Measurements from ENCODE around the gene DTX4. TPM values are rescaled to one million over a fixed set of nuclear protein-coding genes. Genes with fewer than 3 reads are reported as not detected.
A peak's percentile ranks its signal among the peaks of the same experiment; 100 is the strongest.

Gene DTX4
- total RNA-seq, 1 donor from 2014 or later = 16.1 TPM

GRCh38 chr11:59189986-59190385 is 18.1 kb downstream of the DTX4 start:
- H3K9me3 Mint-ChIP-seq (ENCODE audit: unreplicated experiment) = no peaks in the 10 kb centered on the region
- Histone ChIP-seq H4K20me1 (ENCODE audit: insufficient read depth, low read length) (no peaks in the 10 kb centered on the region), H3K27me3 (ENCODE audit: insufficient read depth, low read length) (peaks cover 6% of the 10 kb centered on the region), H3K27ac (ENCODE audit: low read depth, low read length) (no peak overlapping the region), H2AFZ (ENCODE audit: low read depth, low read length) (no peak overlapping the region), H3K9ac (ENCODE audit: low read length) (no peak overlapping the region), H3K4me3 (ENCODE audit: insufficient read depth, low read depth, low read length) (no peak overlapping the region), H3K36me3 (ENCODE audit: insufficient read depth, low read length) (no peaks in the 10 kb centered on the region), H3K4me1 (ENCODE audit: insufficient read depth, low read length) (no peaks in the 10 kb centered on the region), H3K79me2 (ENCODE audit: insufficient read depth, low read length) (no peaks in the 10 kb centered on the region), H3K9me3 (ENCODE audit: insufficient read depth, low read depth, low read length) (no peaks in the 10 kb centered on the region), H3K4me2 (ENCODE audit: low read length) (no peak overlapping the region)
- DNase-seq (ENCODE audit: low read depth) = no peak
- peaks cover 34% of the 10 kb centered on the region for H3K36me3 Mint-ChIP-seq (ENCODE audit: low read depth, unreplicated experiment)
- no peak for FAIRE-seq
- H3K4me1 Mint-ChIP-seq (ENCODE audit: low read depth, unreplicated experiment) = peaks cover 22% of the 10 kb centered on the region
- no peak for TF ChIP-seq CTCF (IDR thresholded peaks at IDR 0.05; ENCODE audit: insufficient read depth, low read depth, low read length)
- no peak for TF ChIP-seq EZH2 (IDR thresholded peaks at IDR 0.05; ENCODE audit: insufficient read depth, low read length)
- no peak overlapping the region for H3K27ac Mint-ChIP-seq (ENCODE audit: unreplicated experiment)
- no peak overlapping the region for H3K4me3 Mint-ChIP-seq (ENCODE audit: unreplicated experiment)
- no peaks in the 10 kb centered on the region for H3K27me3 Mint-ChIP-seq (ENCODE audit: low read depth, unreplicated experiment)

GRCh38 chr11:59191095-59191494 is 19.2 kb downstream of the DTX4 start:
- H3K27me3 Mint-ChIP-seq (ENCODE audit: low read depth, unreplicated experiment) = no peaks in the 10 kb centered on the region
- TF ChIP-seq CTCF (IDR thresholded peaks at IDR 0.05; ENCODE audit: insufficient read depth, low read depth, low read length) (no peak), EZH2 (IDR thresholded peaks at IDR 0.05; ENCODE audit: insufficient read depth, low read length) (no peak)
- Histone ChIP-seq H3K27me3 (ENCODE audit: insufficient read depth, low read length) (peaks cover 2% of the 10 kb centered on the region), H3K9ac (ENCODE audit: low read length) (no peak overlapping the region), H3K36me3 (ENCODE audit: insufficient read depth, low read length) (no peaks in the 10 kb centered on the region), H4K20me1 (ENCODE audit: insufficient read depth, low read length) (no peaks in the 10 kb centered on the region), H3K4me2 (ENCODE audit: low read length) (no peak overlapping the region), H3K27ac (ENCODE audit: low read depth, low read length) (no peak overlapping the region), H3K9me3 (ENCODE audit: insufficient read depth, low read depth, low read length) (no peaks in the 10 kb centered on the region), H3K4me3 (ENCODE audit: insufficient read depth, low read depth, low read length) (no peak overlapping the region), H2AFZ (ENCODE audit: low read depth, low read length) (no peak overlapping the region), H3K79me2 (ENCODE audit: insufficient read depth, low read length) (no peaks in the 10 kb centered on the region), H3K4me1 (ENCODE audit: insufficient read depth, low read length) (no peaks in the 10 kb centered on the region)
- no peak overlapping the region for H3K27ac Mint-ChIP-seq (ENCODE audit: unreplicated experiment)
- FAIRE-seq (no peak), DNase-seq (ENCODE audit: low read depth) (no peak)
- H3K4me1 Mint-ChIP-seq (ENCODE audit: low read depth, unreplicated experiment) = peaks cover 18% of the 10 kb centered on the region
- peaks cover 5% of the 10 kb centered on the region for H3K9me3 Mint-ChIP-seq (ENCODE audit: unreplicated experiment)
- H3K36me3 Mint-ChIP-seq (ENCODE audit: low read depth, unreplicated experiment) = peaks cover 44% of the 10 kb centered on the region
- H3K4me3 Mint-ChIP-seq (ENCODE audit: unreplicated experiment) = no peak overlapping the region

GRCh38 chr11:59191890-59192289 is 20.0 kb downstream of the DTX4 start:
- no peak overlapping the region for H3K4me2 ChIP-seq (ENCODE audit: low read length)
- DNase-seq (ENCODE audit: low read depth) (no peak), FAIRE-seq (no peak)
- peaks cover 2% of the 10 kb centered on the region for H3K27me3 ChIP-seq (ENCODE audit: insufficient read depth, low read length)
- H3K36me3 Mint-ChIP-seq (ENCODE audit: low read depth, unreplicated experiment) = peaks cover 50% of the 10 kb centered on the region
- no peak overlapping the region for H3K9ac ChIP-seq (ENCODE audit: low read length)
- no peaks in the 10 kb centered on the region for H3K27me3 Mint-ChIP-seq (ENCODE audit: low read depth, unreplicated experiment)
- no peak overlapping the region for H3K4me3 ChIP-seq (ENCODE audit: insufficient read depth, low read depth, low read length)
- no peaks in the 10 kb centered on the region for H3K79me2 ChIP-seq (ENCODE audit: insufficient read depth, low read length)
- TF ChIP-seq CTCF (IDR thresholded peaks at IDR 0.05; ENCODE audit: insufficient read depth, low read depth, low read length) (no peak), EZH2 (IDR thresholded peaks at IDR 0.05; ENCODE audit: insufficient read depth, low read length) (no peak)
- H3K9me3 Mint-ChIP-seq (ENCODE audit: unreplicated experiment) = peaks cover 7% of the 10 kb centered on the region
- H2AFZ ChIP-seq (ENCODE audit: low read depth, low read length) = no peak overlapping the region
- H3K36me3 ChIP-seq (ENCODE audit: insufficient read depth, low read length) = no peaks in the 10 kb centered on the region
- no peak overlapping the region for H3K27ac ChIP-seq (ENCODE audit: low read depth, low read length)
- H3K4me1 ChIP-seq (ENCODE audit: insufficient read depth, low read length) = no peaks in the 10 kb centered on the region
- H3K4me3 Mint-ChIP-seq (ENCODE audit: unreplicated experiment) = no peak overlapping the region
- H4K20me1 ChIP-seq (ENCODE audit: insufficient read depth, low read length) = no peaks in the 10 kb centered on the region
- H3K9me3 ChIP-seq (ENCODE audit: insufficient read depth, low read depth, low read length) = no peaks in the 10 kb centered on the region
- peaks cover 18% of the 10 kb centered on the region for H3K4me1 Mint-ChIP-seq (ENCODE audit: low read depth, unreplicated experiment)
- peak overlapping the region; percentile 15 for H3K27ac Mint-ChIP-seq (ENCODE audit: unreplicated experiment)

All from astrocyte (in vitro differentiated cells and primary cell).